H1 (cell line): ENCODE data around the gene TBCD. TPM values are rescaled to one million over a fixed set of nuclear protein-coding genes. Genes with fewer than 3 reads are reported as not detected.

ENCODE experiments used
- CTCF ChIA-PET: fragments of 300-600 bp; sonication (Branson Sonifier 250); formaldehyde crosslinking; loops from one replicate; lab custom pipeline; 2021; ENCODE audit not compliant: partially characterized antibody; lab: Charles Lee
- POLR2A ChIA-PET: fragments of 300-600 bp; sonication (Branson Sonifier 250); formaldehyde crosslinking; loops from one replicate; lab custom pipeline; 2021; ENCODE audit warnings: inconsistent platforms; ENCODE audit not compliant: partially characterized antibody; lab: Charles Lee
- DNase-seq, 2 experiments: peaks; one replicate each; pipeline versions ENCODE4 v3.0.0 to v3.0.0-alpha.2; 2010 to 2022; ENCODE audit warnings: low spot score in 2 of 2, low read depth in 1 of 2, mixed read lengths in 1 of 2
- FAIRE-seq: peaks from 2 replicates; lab custom pipeline; 2011; peaks lifted over from hg19 to GRCh38; lab: Jason Lieb, UNC
- H2AFZ ChIP-seq: 2 replicates; pipeline ENCODE4 v1.8.1; 2012; ENCODE audit warnings: low read length, inconsistent platforms
- H2AK5ac ChIP-seq: 2 replicates; pipeline ENCODE4 v1.6.1; 2013; ENCODE audit warnings: low read depth, low read length
- H2BK120ac ChIP-seq: replicated peaks from 2 replicates; pipeline ENCODE3; 2013; ENCODE audit warnings: low read depth, low read length, inconsistent platforms
- H2BK12ac ChIP-seq: 2 replicates; pipeline ENCODE4 v1.6.1; 2013; ENCODE audit warnings: low read depth, low read length
- H2BK15ac ChIP-seq: 2 replicates; pipeline ENCODE4 v1.6.1; 2013; ENCODE audit warnings: low read length
- H2BK20ac ChIP-seq: 2 replicates; pipeline ENCODE4 v1.6.1; 2013; ENCODE audit warnings: low read length
- H2BK5ac ChIP-seq: 2 replicates; pipeline ENCODE4 v1.6.1; 2013; ENCODE audit warnings: low read depth, low read length
- H3K14ac ChIP-seq: 2 replicates; pipeline ENCODE4 v1.6.1; 2013; ENCODE audit warnings: inconsistent platforms; ENCODE audit not compliant: insufficient read length
- H3K18ac ChIP-seq: 2 replicates; pipeline ENCODE4 v1.6.1; 2013; ENCODE audit warnings: low read length; ENCODE audit errors: extremely low read depth
- H3K23ac ChIP-seq: 2 replicates; pipeline ENCODE4 v1.6.1; 2013; ENCODE audit warnings: inconsistent platforms; ENCODE audit not compliant: insufficient read length
- H3K23me2 ChIP-seq: 2 replicates; pipeline ENCODE4 v1.6.1; 2013; ENCODE audit warnings: low read depth, low read length
- H3K27ac ChIP-seq: 2 replicates; pipeline ENCODE4 v1.6.1; 2011; ENCODE audit warnings: low read depth, low read length, inconsistent platforms
- H3K27me3 ChIP-seq, 4 experiments: replicated peaks in 1 of 4; 1 replicate in 1 of 4; 2 replicates in 3 of 4; pipeline versions ENCODE4 v1.6.1 to v1.8.1; 2011 to 2013; ENCODE audit warnings: low read length in 3 of 4, mild to moderate bottlenecking in 3 of 4, inconsistent platforms in 2 of 4, mixed read lengths in 2 of 4, moderate library complexity in 1 of 4; ENCODE audit not compliant: control insufficient read depth in 3 of 4, insufficient read depth in 3 of 4; ENCODE audit errors: extremely low read depth in 1 of 4
- H3K36me3 ChIP-seq, 4 experiments: 2 replicates each; pipeline versions ENCODE4 v1.6.1 to v1.8.1; 2011 to 2013; ENCODE audit warnings: mild to moderate bottlenecking in 4 of 4, low read length in 3 of 4, moderate library complexity in 2 of 4, control low read depth in 1 of 4, inconsistent platforms in 1 of 4; ENCODE audit not compliant: insufficient read depth in 4 of 4, control insufficient read depth in 2 of 4
- H3K4ac ChIP-seq: replicated peaks from 2 replicates; pipeline ENCODE3; 2013; ENCODE audit warnings: low read length, low read depth, mixed read lengths, inconsistent platforms; ENCODE audit not compliant: insufficient read length
- H3K4me1 ChIP-seq, 4 experiments: replicated peaks in 1 of 4; 1 replicate in 1 of 4; 2 replicates in 3 of 4; pipeline versions ENCODE4 v1.6.1 to v1.8.1; 2011 to 2013; ENCODE audit warnings: low read length in 3 of 4, inconsistent platforms in 2 of 4, mixed read lengths in 1 of 4; ENCODE audit not compliant: insufficient read depth in 4 of 4, control insufficient read depth in 3 of 4
- H3K4me2 ChIP-seq, 2 experiments: 2 replicates each; pipeline versions ENCODE4 v1.6.1 to v1.8.1; 2011 to 2013; ENCODE audit warnings: low read depth in 2 of 2, low read length in 2 of 2, control low read depth in 1 of 2, inconsistent platforms in 1 of 2, mild to moderate bottlenecking in 1 of 2; ENCODE audit not compliant: insufficient read depth in 1 of 2
- H3K4me3 ChIP-seq, 4 experiments: fragments of 200-600, 300-600 bp in 1 of 4; sonication (generic), shearing (Covaris generic), sonication (Bioruptor Twin) in 1 of 4; 2 replicates each; pipeline versions ENCODE4 v1.5.1 to v1.8.1; 2011 to 2016; ENCODE audit warnings: low read length in 4 of 4, low read depth in 3 of 4, control low read depth in 2 of 4, inconsistent platforms in 2 of 4, mild to moderate bottlenecking in 2 of 4, mixed read lengths in 1 of 4, moderate library complexity in 1 of 4; ENCODE audit not compliant: insufficient read depth in 2 of 4; ENCODE audit errors: extremely low read depth in 1 of 4
- H3K56ac ChIP-seq: replicated peaks from 2 replicates; pipeline ENCODE3; 2013; ENCODE audit warnings: low read depth, mild to moderate bottlenecking, mixed read lengths, low read length, inconsistent platforms; ENCODE audit not compliant: insufficient read length
- H3K79me1 ChIP-seq: 2 replicates; pipeline ENCODE4 v1.6.1; 2013; ENCODE audit warnings: low read depth, low read length, control low read depth
- H3K79me2 ChIP-seq, 2 experiments: 2 replicates each; pipeline versions ENCODE4 v1.6.1 to v1.8.1; 2012 to 2013; ENCODE audit warnings: low read length in 2 of 2, mild to moderate bottlenecking in 2 of 2, inconsistent platforms in 1 of 2; ENCODE audit not compliant: insufficient read depth in 2 of 2, control insufficient read depth in 1 of 2
- H3K9ac ChIP-seq, 4 experiments: replicated peaks in 1 of 4; 1 replicate in 1 of 4; 2 replicates in 3 of 4; pipeline versions ENCODE4 v1.6.1 to v1.8.1; 2011 to 2013; ENCODE audit warnings: low read depth in 3 of 4, low read length in 3 of 4, control low read depth in 2 of 4, mild to moderate bottlenecking in 2 of 4, moderate library complexity in 2 of 4, inconsistent platforms in 1 of 4; ENCODE audit errors: extremely low read depth in 1 of 4
- H3K9me3 ChIP-seq, 2 experiments: 2 replicates each; pipeline versions ENCODE4 v1.6.1 to v1.8.1; 2012 to 2013; ENCODE audit warnings: mild to moderate bottlenecking in 2 of 2, moderate library complexity in 2 of 2, control low read depth in 1 of 2, inconsistent platforms in 1 of 2, low read depth in 1 of 2, low read length in 1 of 2, mixed read lengths in 1 of 2; ENCODE audit not compliant: insufficient read depth in 2 of 2
- H4K20me1 ChIP-seq, 2 experiments: replicated peaks in 1 of 2; 2 replicates each; pipeline versions ENCODE3 to v1.8.1; 2011 to 2013; ENCODE audit warnings: inconsistent platforms in 2 of 2, low read length in 2 of 2, mild to moderate bottlenecking in 1 of 2; ENCODE audit not compliant: insufficient read depth in 2 of 2, control insufficient read depth in 1 of 2
- H4K5ac ChIP-seq: 2 replicates; pipeline ENCODE4 v1.6.1; 2013; ENCODE audit warnings: low read length, low read depth, mixed read lengths, inconsistent platforms; ENCODE audit not compliant: insufficient read length
- H4K8ac ChIP-seq: 2 replicates; pipeline ENCODE4 v1.8.0; 2013; ENCODE audit warnings: mild to moderate bottlenecking, moderate library complexity, low read length, inconsistent platforms; ENCODE audit not compliant: insufficient read depth; ENCODE audit errors: extremely low read depth
- H4K91ac ChIP-seq: replicated peaks from 2 replicates; pipeline ENCODE3; 2013; ENCODE audit warnings: low read length, mixed read lengths, inconsistent platforms; ENCODE audit not compliant: insufficient read length
- KDM1A ChIP-seq: fragments of 200-600, 300-600 bp; sonication (generic); IDR thresholded peaks from 2 replicates; pipeline ENCODE4 v1.7.1; 2016; ENCODE audit warnings: mild to moderate bottlenecking, low read length, borderline replicate concordance
- SIRT6 ChIP-seq: IDR thresholded peaks from one replicate; pipeline ENCODE4 v1.7.1; 2012; ENCODE audit warnings: low read length, inconsistent platforms
- TAF1 ChIP-seq: IDR thresholded peaks from 2 replicates; pipeline ENCODE4 v1.6.1; 2011; ENCODE audit warnings: mild to moderate bottlenecking, low read depth, low read length
- TEAD4 ChIP-seq: IDR thresholded peaks from 2 replicates; pipeline ENCODE4 v1.6.1; 2012; ENCODE audit warnings: low read depth, low read length, inconsistent platforms, mixed read lengths
- WGBS, 2 experiments: shearing (Covaris generic) in 1 of 2; methylation state at CpG; one replicate each; pipeline versions ENCODE4 v1.1.6 to v1.1.7; 2013 to 2015; ENCODE audit warnings: low lambda C conversion rate in 2 of 2, mixed read lengths in 2 of 2, inconsistent platforms in 1 of 2, low coverage in 1 of 2, missing lambda C conversion rate in 1 of 2; ENCODE audit not compliant: insufficient replicate concordance in 2 of 2, insufficient coverage in 1 of 2, insufficient read length in 1 of 2; ENCODE audit errors: extremely low coverage in 1 of 2, missing lambda C conversion rate in 1 of 2; 5-methylcytosine and 5-hydroxymethylcytosine counted together
- polyA plus RNA-seq, 7 experiments: library from polyadenylated mRNA; depleted of rRNA in 3 of 7; stranded (reverse) in 5 of 7; unstranded in 2 of 7; fragments of >200 nt in 5 of 7; fragments of 200-250 nt in 2 of 7; gene quantifications; 1 replicate in 5 of 7; 2 replicates in 1 of 7; 4 replicates in 1 of 7; pipeline versions ENCODE4 v1.2.1 to v1.2.3, GENCODE V29; 2011 to 2013; ENCODE audit warnings: missing spikeins in 2 of 7, mixed read lengths in 2 of 7
- total RNA-seq: library from RNA; stranded (reverse); fragmentation: NEBNext Ultra II Directional; extraction: Animal tissue kit (Norgen Biotek cat#: 25700); gene quantifications from 2 replicates; pipeline ENCODE4 v1.2.1, GENCODE V29; 2021

The TBCD gene
- total and polyA plus RNA-seq, 2 of the 8 experiments (the other 6 are each of a cell fraction or from before 2014, with no cell fraction given), result 118 to 162 TPM

DNA sequence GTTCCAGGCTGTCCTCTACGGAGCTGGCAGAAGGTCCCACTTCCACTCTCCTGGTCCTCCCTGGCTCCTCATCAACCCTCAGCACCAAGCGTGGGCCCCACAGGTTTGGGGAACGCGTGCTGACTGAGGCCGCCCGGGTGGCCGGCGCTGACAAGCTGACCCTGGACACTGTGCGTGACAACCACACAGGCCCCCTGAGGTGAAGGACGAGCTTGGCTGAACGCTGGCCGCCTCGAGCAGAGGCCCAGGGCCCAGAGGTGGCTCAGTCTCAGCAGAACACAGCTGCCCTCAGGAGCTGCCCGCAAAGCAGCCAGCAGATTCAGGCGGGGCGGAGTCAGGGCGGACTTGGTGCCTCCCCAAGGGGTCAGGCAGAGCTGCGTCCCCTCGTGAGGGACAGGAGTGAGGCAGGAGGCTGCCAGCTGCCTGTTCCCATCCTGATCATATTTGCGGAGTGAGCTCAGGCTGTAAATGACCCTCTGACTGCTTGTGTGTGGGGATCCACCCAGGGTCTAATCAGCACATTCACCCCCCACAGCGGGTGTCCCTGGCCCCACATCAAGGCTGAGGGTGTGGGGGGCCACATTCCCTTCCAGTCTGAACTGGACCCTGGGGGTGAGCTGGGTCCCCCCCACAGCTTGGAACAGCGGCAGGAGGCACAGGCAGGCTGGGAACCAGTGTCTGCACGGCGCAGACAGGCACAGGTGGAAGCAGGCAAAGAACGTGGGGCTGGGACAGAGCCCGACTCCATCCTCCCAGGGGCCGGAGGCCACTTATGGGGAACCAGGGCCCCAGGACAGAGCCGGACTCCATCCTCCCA lies 222.5 kb downstream of the TBCD start:
- Histone ChIP-seq H2BK20ac (no peak overlapping the region), H3K4me3 (no peak overlapping the region), H3K23ac (no peak overlapping the region), H2BK120ac (no peak overlapping the region), H3K27ac (no peak overlapping the region), H3K27me3 (no peaks in the 10 kb centered on the region), H3K79me2 (no peaks in the 10 kb centered on the region), H3K4me2 (no peak overlapping the region), H2BK5ac (no peak overlapping the region), H4K20me1 (no peaks in the 10 kb centered on the region), H3K4me1 (no peaks in the 10 kb centered on the region), H3K14ac (no peak overlapping the region), H3K56ac (no peak overlapping the region), H3K9ac (no peak overlapping the region), H3K18ac (no peak overlapping the region), H4K91ac (no peak overlapping the region), H2BK15ac (no peak overlapping the region), H4K8ac (peak overlapping the region; percentile 51; the same call in 1 of the 2 replicates), H3K36me3 (no peaks in the 10 kb centered on the region), H2AK5ac (no peak overlapping the region), H3K9me3 (peaks cover 0 to 53% of the 10 kb centered on the region in 2 experiments; a peak in 3 of 4 replicates), H3K79me1 (no peaks in the 10 kb centered on the region), H3K4ac (no peak overlapping the region), H2AFZ (no peak overlapping the region), H2BK12ac (no peak overlapping the region), H4K5ac (no peak overlapping the region), H3K23me2 (no peaks in the 10 kb centered on the region)
- POLR2A ChIA-PET, result no interaction called here
- no peak for FAIRE-seq
- no peak for TF ChIP-seq TAF1
- no peak for TF ChIP-seq SIRT6
- no peak for TF ChIP-seq KDM1A
- no peak for TF ChIP-seq TEAD4
- no peak for DNase-seq
- CTCF ChIA-PET, result interaction anchor here (0.6 to 2.1 kb wide), 6 partner anchors 11 to 207 kb away, joined by 3 to 7 read pairs (median 3); no protein-coding TSS in a partner anchor
- WGBS, 2 experiments, result 92% methylated on average over 24 of the region's 28 CpGs; no CpG with 5 or more reads in 1 of the 2 experiments
